NCI-H1092 treated with DMSO at 0.1 percent for 48 hours (cell line): ENCODE data around the gene ENPP3.
A peak's percentile ranks its signal among the peaks of the same experiment; 100 is the strongest.

Source experiments
- DNase-seq: peaks from one replicate; lab custom pipeline; 2025; lab: John Stamatoyannopoulos, UW

The ENPP3 gene

DNA sequence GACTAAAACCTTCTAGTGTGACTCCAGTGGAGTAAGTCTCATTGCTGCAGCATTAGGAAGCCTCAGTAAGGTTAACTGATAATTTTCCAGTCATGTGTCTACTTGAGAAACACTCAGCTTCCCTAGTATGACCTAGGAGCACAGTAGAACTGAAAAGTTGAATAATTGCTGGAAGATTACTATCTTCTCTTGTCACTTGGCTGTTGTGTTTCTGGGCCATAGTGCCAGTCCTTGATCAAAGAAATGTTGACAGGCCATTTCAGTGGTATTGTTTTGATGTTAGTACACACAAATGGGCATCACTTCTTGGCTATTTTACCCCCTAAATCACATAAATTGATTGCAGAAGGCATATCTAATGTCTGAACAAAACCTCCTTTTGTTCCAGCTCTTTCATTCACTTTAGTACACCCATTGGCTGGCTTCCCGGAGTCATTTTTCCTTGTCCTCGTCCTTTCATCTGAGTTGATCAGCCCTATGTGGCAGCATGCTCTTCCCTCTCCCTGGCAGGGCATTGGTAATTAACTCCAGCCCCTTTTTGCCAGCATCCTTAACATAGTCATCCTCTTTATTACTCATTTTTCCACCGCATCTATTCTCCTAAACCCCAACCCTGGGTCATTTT is 6.0 kb downstream of the ENPP3 start:
- peak; percentile 84 for DNase-seq

DNA sequence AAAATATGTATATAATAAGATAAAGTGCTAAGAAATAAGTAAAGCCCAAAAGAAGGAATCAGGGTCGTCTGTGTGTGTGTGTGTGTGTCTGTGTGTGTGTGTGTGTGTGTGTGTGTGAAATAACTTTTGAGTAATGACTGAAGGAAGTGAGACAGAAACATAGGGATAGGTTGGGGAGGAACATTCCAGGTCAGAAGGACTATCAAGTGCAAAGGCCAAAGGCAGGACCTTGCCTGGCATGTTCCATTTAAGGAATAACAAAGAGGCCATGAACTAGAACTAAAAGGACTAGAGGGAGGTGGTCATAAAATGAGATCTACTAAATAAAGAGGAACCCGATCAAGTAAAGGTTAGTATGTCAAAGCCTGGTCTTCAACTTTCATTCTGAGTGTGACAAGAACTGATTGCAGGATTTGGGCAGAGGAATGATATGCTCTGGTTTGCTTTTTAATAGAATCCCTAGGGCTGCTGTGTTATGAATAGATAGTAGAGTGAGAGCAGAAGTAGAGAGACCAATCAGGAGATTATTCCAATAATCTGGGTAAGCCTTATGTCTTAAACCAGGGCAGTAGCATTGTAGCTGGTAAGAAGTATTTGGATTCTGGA is 6.9 kb downstream of the ENPP3 start:
- DNase-seq: no peak

DNA sequence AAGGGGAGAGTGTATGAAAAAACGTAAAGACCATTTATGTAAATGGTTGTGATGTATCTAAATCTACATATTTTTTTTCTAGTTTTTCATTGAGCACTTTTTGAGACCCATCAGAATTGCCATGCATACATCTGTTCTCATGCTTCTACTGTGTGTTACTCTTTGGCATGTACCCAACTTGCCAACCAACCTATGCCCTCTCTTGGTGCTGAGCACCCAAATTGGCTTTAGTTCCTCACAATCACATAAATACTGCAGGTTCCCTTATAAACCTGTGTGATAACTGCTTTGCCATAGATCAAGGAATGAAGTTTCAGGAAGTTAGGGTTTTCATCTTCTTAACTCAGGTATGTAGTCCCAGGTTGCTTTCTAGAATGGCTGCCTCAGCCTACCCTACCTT is 7.8 kb downstream of the ENPP3 start:
- no peak for DNase-seq

DNA sequence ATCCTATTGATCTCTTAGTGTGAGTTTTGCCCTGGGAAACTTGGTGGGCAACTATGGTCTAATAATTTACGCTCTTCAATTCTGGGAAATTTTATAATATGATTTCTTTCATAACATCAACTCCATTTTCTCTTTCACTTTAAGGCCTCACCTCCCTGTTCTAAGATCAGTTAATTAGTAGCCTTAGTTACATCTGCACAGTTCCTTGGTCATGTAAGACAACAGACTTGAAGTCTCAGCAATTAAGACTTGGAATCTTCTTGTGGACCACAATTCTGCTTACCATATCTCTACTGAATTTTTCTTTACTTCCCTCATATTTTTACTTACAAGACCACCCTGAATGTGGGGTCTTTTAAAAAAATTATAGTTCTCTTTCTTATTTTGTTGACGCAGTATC is 8.7 kb downstream of the ENPP3 start:
- no peak for DNase-seq

DNA sequence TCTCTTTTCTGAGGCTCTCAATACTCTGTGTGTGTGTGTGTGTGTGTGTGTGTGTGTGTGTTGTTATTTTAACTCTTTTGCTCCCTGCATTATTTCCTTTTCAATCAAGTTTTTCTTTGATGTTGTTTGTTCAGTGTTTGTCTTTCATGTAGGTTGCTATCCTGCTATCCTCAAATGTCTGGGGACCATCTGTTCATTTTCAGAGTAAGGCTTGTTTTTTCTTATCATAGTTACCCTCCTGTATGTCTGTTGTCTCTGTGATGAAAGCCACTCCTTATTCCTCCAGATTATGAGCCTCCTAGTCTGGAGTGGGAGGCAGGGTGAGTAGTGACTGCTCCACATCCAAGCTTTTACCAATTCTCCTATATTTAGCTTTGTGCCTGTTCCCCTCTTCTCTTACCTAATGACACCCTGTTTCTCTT is 9.2 kb downstream of the ENPP3 start:
- DNase-seq: no peak

DNA sequence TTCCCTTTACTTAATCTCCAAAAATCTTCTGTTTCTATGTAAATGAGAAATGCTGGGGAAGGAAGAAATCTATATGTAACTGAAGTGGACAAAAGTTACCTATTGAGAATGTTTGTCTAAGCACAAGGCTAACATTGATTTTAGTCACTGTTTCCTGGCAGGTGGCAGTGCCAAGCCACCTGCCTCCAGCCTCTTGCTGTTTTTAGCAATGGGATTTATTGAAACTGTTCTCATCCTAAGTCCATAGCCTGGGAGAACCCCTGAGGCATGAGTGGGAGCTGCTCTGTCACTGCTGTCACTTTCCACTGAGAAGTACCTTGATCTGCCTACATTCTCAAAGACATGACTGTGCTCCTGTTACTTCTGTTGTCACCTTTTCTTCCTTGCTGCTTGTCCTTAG is 14.7 kb downstream of the ENPP3 start:
- DNase-seq: peak; percentile 71

DNA sequence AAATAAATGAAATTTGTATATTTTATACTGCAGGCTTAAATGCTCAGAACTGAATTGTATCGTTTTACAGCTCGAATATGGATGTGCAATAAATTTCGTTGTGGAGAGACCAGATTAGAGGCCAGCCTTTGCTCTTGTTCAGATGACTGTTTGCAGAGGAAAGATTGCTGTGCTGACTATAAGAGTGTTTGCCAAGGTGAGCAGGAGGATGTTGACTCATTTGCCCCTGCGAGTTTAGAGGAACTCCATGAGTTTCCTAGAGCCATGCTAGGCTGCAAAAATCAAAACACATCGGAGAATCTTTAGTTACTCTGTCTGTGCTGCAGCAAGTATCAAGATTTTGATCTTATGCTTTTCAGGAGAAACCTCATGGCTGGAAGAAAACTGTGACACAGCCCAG is 15.4 kb downstream of the ENPP3 start:
- peak; percentile 35 for DNase-seq

DNA sequence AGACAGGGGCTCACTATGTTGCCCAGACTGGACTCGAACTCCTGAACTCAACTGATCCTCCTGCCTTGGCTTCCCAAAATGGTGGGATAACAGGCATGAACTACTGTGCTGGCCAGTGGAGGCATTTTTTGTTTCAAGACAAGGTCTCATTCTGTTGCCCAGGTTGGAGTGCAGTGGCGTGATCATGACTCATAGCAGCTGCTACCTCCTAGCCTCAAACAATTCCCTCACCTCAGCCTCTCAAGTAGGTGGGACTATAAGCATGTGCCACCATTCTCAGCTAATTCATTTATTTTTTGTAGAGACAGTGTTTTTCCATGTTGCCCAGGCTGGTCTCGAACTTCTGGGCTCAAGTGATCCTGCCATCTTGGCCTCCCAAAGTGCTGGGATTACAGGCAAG is 17.2 kb downstream of the ENPP3 start:
- DNase-seq: no peak

DNA sequence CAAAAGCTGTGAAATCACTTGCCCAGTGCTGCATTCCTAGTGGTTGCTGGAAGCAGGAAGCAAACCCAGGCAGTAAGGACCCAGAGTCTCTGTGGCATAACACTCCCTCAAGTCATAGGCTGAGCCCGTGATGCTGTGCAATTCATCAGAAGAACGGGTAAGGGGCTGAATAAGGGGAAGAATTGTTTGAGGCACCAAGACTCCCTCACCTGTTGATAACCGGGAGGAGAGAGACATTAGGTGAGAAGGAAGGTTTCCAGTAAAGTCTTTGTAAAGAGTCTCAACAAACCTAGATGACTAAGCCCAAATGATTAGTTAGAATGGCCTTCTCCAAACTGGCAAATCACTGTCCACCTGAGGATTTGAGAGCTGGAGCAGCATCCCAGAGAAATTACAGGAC is 18.3 kb downstream of the ENPP3 start:
- DNase-seq: no peak

DNA sequence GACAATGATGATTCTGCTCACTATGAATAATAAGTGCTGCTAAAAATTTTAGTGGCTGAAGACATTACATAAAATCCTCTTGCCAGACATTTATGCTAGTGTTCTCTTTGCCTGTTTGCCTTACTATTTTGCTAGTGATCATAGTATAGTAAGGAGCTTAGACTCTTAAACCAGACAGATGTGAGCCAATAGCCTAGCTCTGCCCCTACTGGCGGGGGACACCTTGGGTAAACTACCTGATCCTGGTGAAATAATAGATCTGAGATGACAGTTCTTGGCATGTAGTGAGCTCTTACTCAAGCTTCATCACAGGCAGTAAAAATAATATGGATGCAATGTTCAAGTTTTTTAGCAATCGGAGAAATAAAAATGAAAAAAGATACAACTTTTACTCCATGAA is 18.8 kb downstream of the ENPP3 start:
- DNase-seq: no peak

DNA sequence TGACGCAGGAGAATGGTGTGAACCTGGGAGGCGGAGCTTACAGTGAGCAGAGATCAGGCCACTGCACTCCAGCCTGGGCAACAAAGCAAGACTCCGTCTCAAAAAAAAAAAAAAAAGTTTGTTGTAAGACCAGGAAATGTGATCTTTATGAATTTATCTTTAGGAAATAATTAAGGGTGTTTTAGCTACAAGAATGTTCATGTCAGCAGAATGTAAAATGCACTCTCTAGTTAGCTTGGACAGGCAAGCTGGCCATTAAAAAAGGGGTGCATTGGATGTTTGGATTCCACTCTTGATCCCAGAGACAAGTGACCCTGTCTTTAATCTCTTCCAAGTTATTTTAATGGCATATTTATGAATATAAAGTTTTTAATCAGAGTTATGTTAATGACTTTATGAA is 19.6 kb downstream of the ENPP3 start:
- DNase-seq: no peak

DNA sequence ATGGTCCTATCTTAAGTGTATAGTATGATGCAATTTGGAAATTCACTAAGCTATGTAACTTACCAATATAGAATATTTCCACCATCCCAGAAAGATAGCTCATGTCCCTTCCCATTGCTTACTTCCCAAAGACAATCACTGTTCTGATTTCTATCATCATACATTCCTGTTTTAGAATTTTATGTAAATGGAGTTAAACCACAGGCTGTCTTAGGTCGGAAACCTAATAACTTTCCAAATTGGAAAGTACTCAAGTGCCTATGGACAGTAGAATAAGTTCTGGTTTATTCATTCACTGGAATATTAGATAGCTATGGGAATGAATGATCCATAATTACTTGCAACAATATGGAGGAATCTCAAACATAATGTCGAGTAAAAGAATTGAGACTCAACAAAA is 20.1 kb downstream of the ENPP3 start:
- no peak for DNase-seq

DNA sequence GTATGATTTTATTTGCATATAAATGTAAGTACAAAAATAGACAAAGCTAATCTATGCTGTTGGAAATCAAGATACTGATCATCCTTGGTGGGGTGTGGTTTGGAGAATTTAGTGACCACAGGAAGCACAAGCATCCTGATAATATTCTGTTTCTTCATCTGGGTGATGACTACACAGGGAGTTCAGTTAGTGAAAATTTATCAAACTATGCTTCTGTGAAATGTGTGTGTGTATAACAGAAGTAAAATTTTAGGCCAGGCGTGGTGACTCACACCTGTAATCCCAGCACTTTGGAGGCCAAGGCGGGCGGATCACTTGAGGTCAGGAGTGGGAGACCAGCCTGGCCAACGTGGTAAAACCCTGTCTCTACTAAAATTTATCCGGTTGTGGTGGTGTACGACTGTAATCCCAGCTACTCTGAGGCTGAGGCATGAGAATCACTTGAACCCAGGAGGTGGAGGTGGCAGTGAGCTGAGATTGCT is 20.6 kb downstream of the ENPP3 start:
- no peak for DNase-seq

DNA sequence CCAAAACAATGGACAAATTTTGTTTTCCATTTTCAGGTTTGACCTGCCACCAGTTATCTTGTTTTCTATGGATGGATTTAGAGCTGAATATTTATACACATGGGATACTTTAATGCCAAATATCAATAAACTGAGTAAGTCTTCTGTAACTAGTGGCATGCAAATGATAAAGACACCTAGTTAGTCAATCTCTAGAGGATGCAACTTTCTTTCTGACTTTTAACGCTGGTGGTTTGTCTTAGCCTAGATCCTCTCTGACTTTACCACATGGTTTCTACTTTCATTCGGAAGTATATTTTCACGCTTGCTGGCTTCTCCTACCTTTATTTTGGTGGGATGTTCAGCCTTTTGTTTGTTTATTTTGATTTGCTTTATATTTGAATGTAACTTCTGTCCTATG is 21.2 kb downstream of the ENPP3 start:
- no peak for DNase-seq

DNA sequence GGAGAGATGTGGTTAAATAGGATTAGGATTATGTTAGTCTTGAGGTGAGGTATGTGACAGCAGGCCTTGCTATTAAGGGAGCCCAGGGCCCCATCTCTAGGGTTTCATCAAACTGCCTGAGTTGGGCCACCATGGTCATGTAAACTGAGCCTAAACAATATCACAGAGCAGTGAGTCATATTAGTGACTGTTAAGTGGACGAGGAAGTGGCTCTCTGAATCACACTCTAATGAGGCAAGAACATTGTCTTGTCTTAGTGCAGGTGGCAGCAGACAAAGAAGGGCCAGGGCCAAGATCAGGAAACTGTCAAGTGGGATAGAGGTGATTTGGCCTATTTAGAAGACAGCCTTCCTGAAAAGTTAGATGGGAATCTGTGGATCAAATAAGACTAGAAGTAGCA is 23.1 kb downstream of the ENPP3 start:
- DNase-seq: no peak

DNA sequence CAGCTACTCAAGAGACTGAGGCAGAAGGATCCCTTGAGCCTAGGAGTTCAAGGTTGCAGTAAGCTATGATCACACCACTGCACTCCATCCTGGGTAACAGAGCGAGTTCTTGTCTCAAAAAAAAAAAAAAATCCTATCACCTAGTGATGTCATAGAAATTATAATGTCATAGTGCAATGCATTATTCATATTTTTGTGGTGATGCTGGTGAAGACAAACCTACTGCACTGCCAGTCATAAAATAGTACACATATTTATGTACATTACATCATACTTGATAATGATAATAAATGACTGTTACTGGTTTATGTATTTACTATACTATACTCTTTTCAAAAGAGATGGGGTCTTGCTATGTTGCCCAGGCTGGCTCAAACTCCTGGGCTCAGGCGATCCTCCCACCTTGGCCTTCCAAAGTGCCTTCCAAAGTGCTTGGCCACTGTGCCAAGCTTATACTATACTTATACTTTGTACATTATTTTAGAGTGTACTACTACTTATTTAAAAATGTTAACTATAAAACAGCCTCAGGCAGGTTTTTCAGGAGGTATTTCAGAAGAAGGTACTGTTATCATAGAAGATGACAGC is 26.6 kb downstream of the ENPP3 start:
- DNase-seq: no peak

DNA sequence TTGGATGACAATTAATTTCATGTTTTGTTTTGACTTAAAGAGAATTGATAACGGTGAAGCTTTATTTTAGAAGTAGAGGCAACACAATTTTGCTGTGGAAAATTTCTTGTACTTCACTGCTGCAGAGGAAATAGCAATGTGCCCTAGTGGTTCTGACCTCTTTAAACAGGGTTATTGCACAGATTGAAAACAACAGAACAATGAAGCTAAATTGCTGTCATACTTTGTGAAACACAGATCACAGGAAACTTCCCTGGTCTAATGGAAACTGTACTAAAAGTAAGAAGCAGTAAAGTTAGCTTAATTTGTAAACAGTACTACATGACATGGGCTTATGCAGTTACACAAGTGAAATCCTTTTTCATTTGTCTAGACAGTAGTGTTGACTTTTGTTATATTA is 32.8 kb downstream of the ENPP3 start:
- no peak for DNase-seq

DNA sequence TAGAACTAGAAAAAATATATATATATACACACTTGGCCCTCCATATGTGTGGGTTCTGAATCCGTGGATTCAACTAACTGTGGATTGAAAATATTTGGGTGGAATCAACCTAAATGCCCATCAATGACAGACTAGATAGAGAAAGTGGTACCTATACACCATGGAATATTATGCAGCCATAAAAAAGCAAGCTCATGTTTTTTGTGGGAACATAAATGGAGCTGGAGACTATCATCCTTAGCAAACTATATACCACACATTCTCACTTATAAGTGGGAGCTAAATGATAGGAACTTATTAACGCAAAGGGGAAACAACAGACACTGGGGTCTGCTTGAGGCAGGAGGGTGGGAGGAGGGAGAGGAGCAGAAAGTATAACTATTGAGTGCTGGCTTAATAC is 36.1 kb downstream of the ENPP3 start:
- DNase-seq: no peak

DNA sequence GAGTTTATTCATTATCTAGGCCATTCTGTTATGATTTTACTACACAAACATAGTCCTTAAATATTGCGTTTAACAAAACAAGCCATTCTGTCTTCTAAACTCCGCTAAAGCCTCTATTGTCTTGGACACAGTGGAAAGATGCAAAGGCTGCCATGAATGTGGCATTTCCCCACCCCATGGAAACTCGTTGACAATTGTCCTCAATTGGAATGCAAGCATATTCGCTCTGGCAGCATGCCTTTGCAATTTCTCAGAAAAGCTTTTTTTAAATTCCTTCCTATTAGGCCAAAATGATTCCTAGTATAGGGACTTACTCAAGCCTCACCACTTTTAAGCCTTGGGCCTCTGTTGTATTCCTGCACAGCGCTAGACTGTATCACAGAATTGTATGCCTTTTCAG is 41.3 kb downstream of the ENPP3 start:
- DNase-seq: no peak

DNA sequence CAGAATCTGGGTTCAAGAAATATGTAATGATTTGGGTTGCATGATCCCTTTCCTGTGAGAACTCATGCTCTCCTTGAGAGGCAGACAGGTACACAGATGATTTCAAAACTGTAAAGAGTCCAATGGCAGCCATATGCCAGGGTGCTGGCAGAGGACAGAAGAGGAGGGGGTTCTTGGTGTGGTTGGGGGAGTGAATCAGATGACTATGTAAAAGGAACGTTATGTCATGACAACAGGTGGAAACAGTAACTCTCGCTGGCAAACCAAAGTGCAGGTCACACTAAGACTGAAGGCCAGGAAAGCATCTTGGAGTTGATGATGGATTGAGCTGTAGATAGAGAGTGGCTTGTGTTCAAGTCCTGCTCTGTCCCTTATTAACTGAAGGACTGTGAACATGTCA is 43.8 kb downstream of the ENPP3 start:
- no peak for DNase-seq

DNA sequence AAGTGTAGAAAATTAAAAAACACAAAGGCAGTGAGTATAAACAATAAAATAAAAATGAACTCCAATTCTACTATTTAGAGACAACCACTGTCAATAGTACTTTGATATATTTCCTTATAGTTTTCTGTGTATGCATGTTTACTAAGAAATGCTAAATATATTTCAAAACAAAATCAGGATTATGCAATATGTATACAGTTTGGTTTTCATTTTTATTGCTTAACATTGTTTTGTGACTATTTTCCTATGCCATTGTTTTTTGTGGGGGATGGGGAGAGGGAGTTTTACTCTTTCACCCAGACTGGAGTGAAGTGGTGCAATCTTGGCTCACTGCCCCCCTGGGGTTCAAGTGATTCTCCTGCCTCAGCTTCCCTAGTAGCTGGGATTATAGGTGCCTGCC is 44.5 kb downstream of the ENPP3 start:
- no peak for DNase-seq

DNA sequence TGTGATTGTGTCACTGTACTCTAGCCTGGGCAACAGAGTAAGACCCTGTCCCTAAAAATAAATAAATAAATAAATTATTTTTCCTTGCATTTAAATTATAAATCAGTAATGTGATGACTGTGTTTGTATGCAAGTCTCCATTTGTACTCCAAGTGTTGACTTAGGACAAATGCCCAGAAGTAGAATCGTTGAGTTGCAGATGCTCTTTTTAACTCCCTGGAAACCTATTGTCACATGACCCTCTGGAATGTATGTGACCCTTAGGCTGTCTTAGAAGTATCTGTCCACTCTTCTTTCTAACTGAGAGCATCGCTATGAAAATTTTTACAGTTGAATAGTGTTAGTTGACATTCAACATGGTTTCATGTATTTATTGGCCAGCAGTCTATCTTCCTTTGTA is 45.3 kb downstream of the ENPP3 start:
- peak; percentile 2 for DNase-seq

DNA sequence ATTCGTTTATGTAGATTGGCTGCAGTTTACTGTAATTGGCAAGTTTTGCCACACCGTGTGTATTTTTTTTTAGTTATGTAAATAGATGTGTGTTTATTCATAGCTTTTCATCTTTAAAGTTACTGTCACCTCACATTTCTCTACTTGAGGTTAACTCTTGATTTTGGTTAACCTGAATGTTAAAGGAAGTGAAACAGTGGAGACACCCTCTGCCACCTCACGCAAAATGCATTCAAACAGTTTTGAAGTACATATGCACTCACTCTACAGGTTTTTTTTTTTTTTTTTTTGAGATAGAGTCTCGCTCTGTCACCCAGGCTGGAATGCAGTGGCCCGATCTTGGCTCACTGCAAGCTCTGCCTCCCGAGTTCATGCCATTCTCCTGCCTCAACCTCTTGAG is 46.4 kb downstream of the ENPP3 start:
- DNase-seq: no peak

DNA sequence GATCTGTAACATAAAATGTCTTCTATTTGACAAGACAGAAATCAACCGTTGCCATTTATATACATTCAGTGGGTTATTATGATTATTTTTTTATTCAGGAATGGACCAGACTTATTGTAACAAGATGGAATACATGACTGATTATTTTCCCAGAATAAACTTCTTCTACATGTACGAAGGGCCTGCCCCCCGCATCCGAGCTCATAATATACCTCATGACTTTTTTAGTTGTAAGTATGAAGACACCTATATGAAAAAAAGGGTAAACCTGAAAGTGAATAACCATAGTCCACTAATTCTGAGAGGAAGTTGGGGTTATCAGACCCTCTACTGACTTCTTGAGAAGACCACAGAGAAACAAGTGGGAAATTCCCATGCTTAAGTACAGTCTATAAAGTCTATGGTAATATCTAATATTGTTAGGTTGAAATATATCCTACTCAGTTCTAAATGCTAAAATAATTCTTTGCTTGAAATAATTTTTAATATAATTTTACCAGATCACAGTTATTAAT is 48.2 kb downstream of the ENPP3 start:
- no peak for DNase-seq
